Measurements from ENCODE around the gene RAI1. TPM values are rescaled to one million over a fixed set of nuclear protein-coding genes. Genes with fewer than 3 reads are reported as not detected.

RAI1 gene
- total and polyA plus RNA-seq, 2 of the 13 experiments (the other 11 are each of a cell fraction or from before 2014, with no cell fraction given) = 3.4 to 5.2 TPM

- H3K4me1 ChIP-seq (ENCODE audit: insufficient read depth, low read length) = peaks cover 68% of the 10 kb centered on the region
- no peaks in the 10 kb centered on the region for H3K36me3 ChIP-seq (replicated peaks in 1 of 2; ENCODE audit: control insufficient read depth in 1 of 2, insufficient read depth in 2 of 2, low read length in 2 of 2)
- intact Hi-C loops (cut with micrococcal nuclease; ENCODE audit: unreplicated experiment) (no loop called here), in situ Hi-C loops (cut with HindIII; ENCODE audit: extremely low pct_ligation_motif_present, low pct_unique_long_range_greater_than_20kb) (no loop called here)
- ATAC-seq (peak; percentile 73), FAIRE-seq (peak; percentile 81), DNase-seq (ENCODE audit: low spot score) (peak; percentile 72)
- no peak overlapping the region for H2AFZ ChIP-seq (ENCODE audit: low read length)
- 64% methylated on average over 5 of the region's 7 CpGs for WGBS (ENCODE audit: low lambda C conversion rate)
- H3K9ac ChIP-seq (ENCODE audit: insufficient read depth, low read depth, low read length) = no peak overlapping the region
- peak overlapping the region; percentile 6; the same call in 1 of the 2 replicates for H3K4me2 ChIP-seq (ENCODE audit: low read depth, low read length)
- no peaks in the 10 kb centered on the region for H3K9me3 ChIP-seq (ENCODE audit: low read length)
- ChIA-PET CTCF (ENCODE audit: low intra/inter-chr PET ratio, low total read pairs) (no interaction called here), POLR2A (no interaction called here)
- no peaks in the 10 kb centered on the region for H3K27me3 ChIP-seq (ENCODE audit: control insufficient read depth in 1 of 2, insufficient read depth in 2 of 2, low read length in 2 of 2)
- peaks cover 43% of the 10 kb centered on the region; the same call in 1 of the 2 replicates for H4K20me1 ChIP-seq (ENCODE audit: insufficient read depth, low read length)
- BruUV-seq (replicated peaks) = no TSS peak
- no peak overlapping the region for H3K27ac ChIP-seq (ENCODE audit: extremely low read length, insufficient read depth, low read length)
- H3K79me2 ChIP-seq (ENCODE audit: insufficient read depth, low read length) = peaks cover 3% of the 10 kb centered on the region
- no peak overlapping the region; a peak in 1 of 6 replicates for H3K4me3 ChIP-seq (replicated peaks in 1 of 3; ENCODE audit: insufficient read depth in 1 of 3, low read depth in 2 of 3, low read length in 3 of 3)
- TF ChIP-seq, protein P1, sequence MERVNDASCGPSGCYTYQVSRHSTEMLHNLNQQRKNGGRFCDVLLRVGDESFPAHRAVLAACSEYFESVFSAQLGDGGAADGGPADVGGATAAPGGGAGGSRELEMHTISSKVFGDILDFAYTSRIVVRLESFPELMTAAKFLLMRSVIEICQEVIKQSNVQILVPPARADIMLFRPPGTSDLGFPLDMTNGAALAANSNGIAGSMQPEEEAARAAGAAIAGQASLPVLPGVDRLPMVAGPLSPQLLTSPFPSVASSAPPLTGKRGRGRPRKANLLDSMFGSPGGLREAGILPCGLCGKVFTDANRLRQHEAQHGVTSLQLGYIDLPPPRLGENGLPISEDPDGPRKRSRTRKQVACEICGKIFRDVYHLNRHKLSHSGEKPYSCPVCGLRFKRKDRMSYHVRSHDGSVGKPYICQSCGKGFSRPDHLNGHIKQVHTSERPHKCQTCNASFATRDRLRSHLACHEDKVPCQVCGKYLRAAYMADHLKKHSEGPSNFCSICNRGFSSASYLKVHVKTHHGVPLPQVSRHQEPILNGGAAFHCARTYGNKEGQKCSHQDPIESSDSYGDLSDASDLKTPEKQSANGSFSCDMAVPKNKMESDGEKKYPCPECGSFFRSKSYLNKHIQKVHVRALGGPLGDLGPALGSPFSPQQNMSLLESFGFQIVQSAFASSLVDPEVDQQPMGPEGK (CRISPR knock-in tag; IDR thresholded peaks at IDR 0.05) = peak; percentile 68; the same call in 1 of the 2 replicates
- TF ChIP-seq PCBP2 (optimal IDR thresholded peaks at IDR 0.05; ENCODE audit: low read depth, low read length, poor library complexity, severe bottlenecking) (no peak), ZNF326 (CRISPR knock-in tag; IDR thresholded peaks at IDR 0.05; ENCODE audit: borderline replicate concordance) (no peak), TBX2 (CRISPR knock-in tag; IDR thresholded peaks at IDR 0.05; ENCODE audit: borderline replicate concordance) (peak; percentile 18; the same call in 1 of the 2 replicates), NFE2L1 (CRISPR knock-in tag; IDR thresholded peaks at IDR 0.05; ENCODE audit: borderline replicate concordance) (no peak), RXRA (CRISPR knock-in tag; IDR thresholded peaks at IDR 0.05) (0 out of 2 replicates have a peak, but pooled peaks have one; percentile 12), ZNF567 (CRISPR knock-in tag; IDR thresholded peaks at IDR 0.05; ENCODE audit: borderline replicate concordance) (no peak), RXRB (CRISPR knock-in tag; IDR thresholded peaks at IDR 0.05; ENCODE audit: borderline replicate concordance) (peak; percentile 17; the same call in 1 of the 2 replicates), STAG1 (CRISPR knock-in tag; IDR thresholded peaks at IDR 0.05) (peak; percentile 22; the same call in 1 of the 2 replicates), ZNF615 (CRISPR knock-in tag; IDR thresholded peaks at IDR 0.05; ENCODE audit: borderline replicate concordance) (no peak), ZNF776 (CRISPR knock-in tag; IDR thresholded peaks at IDR 0.05) (no peak), SKI (IDR thresholded peaks at IDR 0.05; ENCODE audit: partially characterized antibody) (no peak), HOXD1 (CRISPR knock-in tag; IDR thresholded peaks at IDR 0.05) (no peak), ZMYM3 (CRISPR knock-in tag; IDR thresholded peaks at IDR 0.05) (0 out of 2 replicates have a peak, but pooled peaks have one; percentile 18), CBX1 (IDR thresholded peaks at IDR 0.05; ENCODE audit: low read depth) (no peak), MZF1 (CRISPR knock-in tag; IDR thresholded peaks at IDR 0.05; ENCODE audit: borderline replicate concordance) (no peak)
- TF ChIP-seq, protein P2, sequence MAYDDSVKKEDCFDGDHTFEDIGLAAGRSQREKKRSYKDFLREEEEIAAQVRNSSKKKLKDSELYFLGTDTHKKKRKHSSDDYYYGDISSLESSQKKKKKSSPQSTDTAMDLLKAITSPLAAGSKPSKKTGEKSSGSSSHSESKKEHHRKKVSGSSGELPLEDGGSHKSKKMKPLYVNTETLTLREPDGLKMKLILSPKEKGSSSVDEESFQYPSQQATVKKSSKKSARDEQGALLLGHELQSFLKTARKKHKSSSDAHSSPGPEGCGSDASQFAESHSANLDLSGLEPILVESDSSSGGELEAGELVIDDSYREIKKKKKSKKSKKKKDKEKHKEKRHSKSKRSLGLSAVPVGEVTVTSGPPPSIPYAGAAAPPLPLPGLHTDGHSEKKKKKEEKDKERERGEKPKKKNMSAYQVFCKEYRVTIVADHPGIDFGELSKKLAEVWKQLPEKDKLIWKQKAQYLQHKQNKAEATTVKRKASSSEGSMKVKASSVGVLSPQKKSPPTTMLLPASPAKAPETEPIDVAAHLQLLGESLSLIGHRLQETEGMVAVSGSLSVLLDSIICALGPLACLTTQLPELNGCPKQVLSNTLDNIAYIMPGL (CRISPR knock-in tag; IDR thresholded peaks at IDR 0.05; ENCODE audit: borderline replicate concordance in 1 of 2, low read depth in 1 of 2) = 0 out of 4 replicates have a peak, but pooled peaks of 1 of the 2 experiments have one; percentile 36
- TF ChIP-seq, protein P3, sequence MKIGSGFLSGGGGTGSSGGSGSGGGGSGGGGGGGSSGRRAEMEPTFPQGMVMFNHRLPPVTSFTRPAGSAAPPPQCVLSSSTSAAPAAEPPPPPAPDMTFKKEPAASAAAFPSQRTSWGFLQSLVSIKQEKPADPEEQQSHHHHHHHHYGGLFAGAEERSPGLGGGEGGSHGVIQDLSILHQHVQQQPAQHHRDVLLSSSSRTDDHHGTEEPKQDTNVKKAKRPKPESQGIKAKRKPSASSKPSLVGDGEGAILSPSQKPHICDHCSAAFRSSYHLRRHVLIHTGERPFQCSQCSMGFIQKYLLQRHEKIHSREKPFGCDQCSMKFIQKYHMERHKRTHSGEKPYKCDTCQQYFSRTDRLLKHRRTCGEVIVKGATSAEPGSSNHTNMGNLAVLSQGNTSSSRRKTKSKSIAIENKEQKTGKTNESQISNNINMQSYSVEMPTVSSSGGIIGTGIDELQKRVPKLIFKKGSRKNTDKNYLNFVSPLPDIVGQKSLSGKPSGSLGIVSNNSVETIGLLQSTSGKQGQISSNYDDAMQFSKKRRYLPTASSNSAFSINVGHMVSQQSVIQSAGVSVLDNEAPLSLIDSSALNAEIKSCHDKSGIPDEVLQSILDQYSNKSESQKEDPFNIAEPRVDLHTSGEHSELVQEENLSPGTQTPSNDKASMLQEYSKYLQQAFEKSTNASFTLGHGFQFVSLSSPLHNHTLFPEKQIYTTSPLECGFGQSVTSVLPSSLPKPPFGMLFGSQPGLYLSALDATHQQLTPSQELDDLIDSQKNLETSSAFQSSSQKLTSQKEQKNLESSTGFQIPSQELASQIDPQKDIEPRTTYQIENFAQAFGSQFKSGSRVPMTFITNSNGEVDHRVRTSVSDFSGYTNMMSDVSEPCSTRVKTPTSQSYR (CRISPR knock-in tag; IDR thresholded peaks at IDR 0.05; ENCODE audit: borderline replicate concordance) = no peak
These were observed 103.5 kb downstream of the RAI1 start for GRCh38 chr17:17784657-17785267.

Data from HepG2 (cell line).